GM12872 (cell line): ENCODE results near the gene VPS41.

Experiments used
- CTCF ChIP-seq: IDR thresholded peaks from 3 replicates; pipeline ENCODE4 v1.5.1; 2011; ENCODE audit warnings: low read depth, mild to moderate bottlenecking, low read length, moderate library complexity; ENCODE audit not compliant: insufficient read depth

The VPS41 gene

DNA sequence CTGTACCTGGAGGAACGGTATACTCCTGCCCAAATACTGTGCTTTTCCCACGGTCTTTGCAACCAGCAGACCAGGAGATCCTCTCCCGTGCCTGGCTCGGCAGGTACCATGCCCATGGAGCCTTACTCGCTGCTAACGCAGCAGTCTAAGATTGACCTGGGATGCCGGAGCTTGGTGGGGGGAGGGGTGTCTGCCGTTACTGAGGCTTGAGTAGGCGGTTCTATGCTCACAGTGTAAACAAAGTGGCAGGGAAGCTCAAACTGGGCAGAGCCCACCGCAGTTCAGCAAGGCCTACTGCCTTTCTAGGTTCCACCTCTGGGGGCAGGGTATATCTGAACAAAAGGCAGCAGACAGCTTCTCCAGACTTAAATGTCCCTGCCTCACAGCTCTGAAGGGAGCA is 22.7 kb downstream of the VPS41 start:
- TF ChIP-seq CTCF, result no peak

DNA sequence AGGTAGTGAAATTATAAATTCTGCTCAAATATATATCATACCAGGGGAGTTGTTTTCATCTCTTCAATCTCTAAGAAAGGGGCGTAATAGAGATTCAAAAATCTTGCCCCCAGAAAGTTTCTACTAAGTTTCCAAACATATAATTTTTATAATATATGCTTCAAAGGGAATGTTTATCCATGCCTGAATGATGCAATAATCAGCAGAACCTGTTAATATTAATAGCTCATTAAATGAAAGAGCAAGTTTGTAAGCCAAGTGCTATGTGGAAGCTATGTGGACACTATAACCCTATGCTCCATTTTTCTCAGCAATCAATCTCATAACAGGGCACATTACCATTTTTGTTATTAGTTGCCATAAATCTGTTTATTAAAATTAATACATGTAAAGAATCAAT is 25.3 kb downstream of the VPS41 start:
- TF ChIP-seq CTCF, result no peak

DNA sequence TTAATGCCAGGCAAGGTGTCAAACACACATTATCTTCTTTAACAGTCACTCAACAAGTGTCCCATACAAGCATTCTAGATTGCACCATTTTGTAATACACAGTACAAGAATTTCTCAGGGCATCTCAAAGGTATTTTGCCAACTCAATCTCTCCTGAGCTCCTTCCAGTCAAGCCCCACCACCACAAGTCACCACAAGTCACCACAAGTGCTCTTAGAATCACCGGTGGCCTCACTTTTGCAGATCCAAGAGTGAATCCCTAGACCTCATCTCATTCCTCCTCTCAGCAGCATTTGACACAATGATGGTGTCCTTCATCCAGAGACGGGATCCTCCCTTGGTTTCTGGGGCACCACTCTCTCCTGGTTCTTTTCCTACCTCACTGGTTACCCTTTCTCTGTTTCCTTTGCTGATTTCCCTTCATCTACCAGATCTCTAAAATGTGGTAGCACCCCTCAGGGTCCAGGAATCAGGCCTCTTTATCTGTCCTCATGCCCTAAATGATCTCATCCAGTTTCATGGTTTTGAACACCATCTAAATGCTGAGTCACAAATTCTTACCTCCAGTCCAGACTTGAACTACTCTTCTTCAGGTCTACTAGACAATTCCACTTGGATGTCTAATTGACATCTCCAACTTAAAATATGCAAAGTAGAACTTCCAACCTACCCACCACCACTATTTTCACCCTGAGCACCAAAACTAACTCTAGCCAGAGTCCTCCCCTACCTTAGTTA is 26.9 kb downstream of the VPS41 start:
- no peak for TF ChIP-seq CTCF

DNA sequence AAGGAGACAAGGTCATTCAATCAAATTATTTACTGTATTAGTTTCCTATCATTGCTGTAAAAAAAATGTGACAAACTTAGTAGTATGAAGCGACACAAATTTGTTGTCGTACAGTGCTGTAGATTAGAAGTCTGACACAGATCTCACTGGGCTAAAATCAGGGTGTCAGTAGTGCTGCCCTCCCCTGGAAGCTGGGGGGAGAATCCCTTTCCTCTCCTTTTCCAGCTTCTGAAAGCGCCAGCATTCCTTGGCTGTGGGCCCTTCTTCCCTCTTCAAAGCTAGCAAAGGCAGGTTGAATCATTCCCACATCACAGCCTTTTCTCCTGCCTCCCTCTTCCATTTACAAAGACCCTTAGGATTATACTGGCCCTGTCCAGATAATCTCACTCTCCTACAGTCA is 28.0 kb downstream of the VPS41 start:
- TF ChIP-seq CTCF, result no peak

DNA sequence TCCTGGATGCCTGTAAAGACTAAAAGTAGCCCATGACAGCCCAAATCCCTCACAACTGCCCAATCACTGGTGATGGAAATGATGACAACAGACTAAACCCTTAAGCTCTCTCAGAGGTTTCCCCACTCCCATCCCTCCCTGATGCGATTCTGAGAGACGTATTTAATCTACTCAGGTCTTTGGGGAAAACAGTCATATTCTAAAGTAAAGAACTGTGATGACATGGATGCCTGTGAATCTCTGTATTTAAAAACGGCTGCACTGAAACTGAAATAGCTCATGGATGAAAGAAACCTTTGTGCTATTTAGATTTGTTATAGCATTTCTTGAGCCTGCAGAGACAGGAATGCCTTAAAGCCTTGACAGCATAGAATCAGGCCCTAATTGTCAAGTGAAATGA is 28.5 kb downstream of the VPS41 start:
- TF ChIP-seq CTCF, result no peak

DNA sequence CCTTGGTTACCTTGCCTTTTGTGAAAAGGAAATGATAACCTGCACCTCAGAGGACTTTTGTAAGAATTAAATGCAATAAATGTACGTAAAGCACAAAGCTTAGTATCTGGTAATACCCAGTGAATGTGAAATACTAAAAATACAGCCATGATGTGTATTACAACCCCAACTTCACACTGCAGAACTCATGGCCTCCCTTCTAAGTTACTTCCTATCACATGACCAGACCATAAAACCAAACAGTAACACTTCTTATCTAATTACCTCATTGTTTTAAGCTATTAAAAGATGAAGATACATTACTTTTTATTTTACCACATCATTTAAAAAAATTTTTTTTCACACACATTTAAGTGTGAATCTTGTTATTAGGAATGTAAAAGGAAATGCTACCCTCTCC is 29.0 kb downstream of the VPS41 start:
- no peak for TF ChIP-seq CTCF

DNA sequence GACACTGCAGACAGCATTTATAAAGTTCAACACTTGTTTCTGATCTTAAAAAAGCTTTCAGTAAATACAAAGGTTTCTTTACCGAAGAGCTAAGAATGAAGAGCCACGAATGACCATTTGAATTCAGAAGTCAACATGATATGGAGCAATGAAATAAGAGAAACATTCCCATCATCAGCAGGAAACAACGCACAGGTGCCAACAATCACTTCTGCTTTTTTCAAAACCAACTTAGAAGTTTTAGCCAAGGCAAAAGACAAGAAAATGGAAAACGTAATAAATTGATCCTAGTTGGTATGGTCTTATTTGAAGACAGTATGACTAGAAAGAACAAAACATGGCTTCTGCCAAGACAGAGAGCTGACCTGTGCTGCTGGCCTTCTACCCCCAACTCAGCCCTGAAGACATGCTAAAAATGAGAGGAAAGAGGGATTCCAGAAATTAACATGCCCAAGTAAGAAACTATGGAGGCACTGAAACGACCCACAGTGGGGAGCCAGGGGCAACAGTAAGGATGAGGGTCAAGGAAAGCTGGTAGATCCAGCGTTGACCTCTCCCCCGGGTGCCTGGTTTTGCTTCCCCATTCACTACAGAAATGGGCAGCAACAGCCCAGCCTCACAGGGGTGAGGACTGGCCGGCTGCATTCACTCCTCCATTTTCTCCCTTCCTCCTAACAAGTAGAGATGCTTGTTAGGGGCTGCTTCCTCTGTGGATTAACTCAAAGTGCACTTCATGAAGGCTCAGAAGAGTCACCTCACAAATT is 30.1 kb downstream of the VPS41 start:
- no peak for TF ChIP-seq CTCF
